HG03196 (cell line): ENCODE data around the gene RIOK2.
"Not testable (repeated sequence)": the region's sequence is repeated elsewhere in the genome, so short reads cannot be mapped to it uniquely, and the experiment has no call there.

Source experiments
- ATAC-seq: cut with Tn5 transposase; IDR thresholded peaks from one replicate; pipeline ENCODE4 v1.9.1; 2021; ENCODE audit not compliant: unreplicated experiment

The RIOK2 gene

DNA sequence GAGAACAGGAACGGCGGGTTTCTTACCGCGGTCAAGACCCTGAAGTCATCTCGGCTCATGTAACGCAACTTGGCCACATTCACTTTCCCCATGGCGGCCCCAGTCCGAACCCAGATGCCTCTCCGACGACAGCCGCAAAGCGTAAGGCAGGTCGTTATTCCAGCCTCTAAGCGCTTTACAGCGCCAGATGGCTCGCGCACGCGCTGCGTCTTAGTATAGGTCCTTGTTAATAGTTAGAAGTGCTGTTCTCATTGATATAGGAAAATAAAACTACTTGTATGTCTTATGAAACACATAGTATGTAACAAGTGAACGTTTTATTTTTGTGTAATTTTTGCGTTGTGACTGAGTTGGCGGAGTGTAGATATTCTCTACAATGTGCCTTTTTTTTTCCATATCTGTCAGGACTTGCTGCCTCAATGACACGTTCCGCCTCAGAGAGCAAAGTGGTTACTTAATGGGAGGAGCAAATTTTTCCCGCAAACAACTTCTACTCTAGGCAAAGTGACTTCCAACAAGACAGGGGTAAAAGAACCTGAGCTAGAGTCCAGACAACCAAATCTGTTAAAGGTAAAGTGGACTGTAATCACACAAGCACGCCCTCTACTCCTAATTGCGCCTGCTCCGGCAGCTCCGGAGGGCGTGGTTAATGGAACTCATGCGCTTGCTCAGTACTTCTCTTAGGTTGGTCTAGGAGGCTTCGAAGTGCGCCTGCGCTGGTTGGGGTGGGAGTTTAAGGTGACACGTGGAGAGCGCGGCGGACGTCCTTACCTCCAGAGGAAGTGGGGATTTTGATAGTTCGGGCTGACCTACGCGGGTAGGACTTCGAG is at the start of gene RIOK2:
RIOK2 (minus strand) TSS at position 148 of the 830 bp plus-strand sequence; CDS start at position 92, 56 bp downstream.
- ATAC-seq, result peak; percentile 93

DNA sequence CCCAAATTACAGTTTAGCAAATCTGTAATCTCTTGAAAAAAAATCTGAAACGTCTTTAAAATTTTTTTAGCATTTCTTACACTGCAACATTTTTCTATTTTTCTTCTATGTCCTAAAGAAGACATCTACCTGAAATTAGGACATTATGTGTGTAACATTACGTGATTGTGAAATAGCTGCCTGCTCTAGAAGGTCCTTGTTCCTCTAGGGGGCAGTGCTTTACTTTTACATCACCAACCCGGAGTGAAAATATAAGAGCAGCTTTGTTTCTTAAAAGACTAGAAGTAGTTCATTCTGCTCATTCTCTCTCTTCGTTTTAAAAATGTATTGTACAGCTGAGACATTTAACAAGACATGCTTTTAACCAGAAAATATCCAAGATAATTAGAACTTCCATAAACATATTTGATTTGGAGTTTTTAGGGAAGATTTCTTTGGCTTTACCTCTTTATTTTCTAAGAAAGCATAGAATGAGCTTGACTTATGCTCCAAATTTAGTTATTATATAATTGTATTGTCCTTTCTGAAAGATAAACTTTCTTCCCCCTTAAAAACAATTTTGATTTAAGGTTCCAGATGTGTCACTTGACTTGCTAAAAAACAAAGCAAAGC is 48.1 kb upstream of the RIOK2 start:
- peak; percentile 85 for ATAC-seq

DNA sequence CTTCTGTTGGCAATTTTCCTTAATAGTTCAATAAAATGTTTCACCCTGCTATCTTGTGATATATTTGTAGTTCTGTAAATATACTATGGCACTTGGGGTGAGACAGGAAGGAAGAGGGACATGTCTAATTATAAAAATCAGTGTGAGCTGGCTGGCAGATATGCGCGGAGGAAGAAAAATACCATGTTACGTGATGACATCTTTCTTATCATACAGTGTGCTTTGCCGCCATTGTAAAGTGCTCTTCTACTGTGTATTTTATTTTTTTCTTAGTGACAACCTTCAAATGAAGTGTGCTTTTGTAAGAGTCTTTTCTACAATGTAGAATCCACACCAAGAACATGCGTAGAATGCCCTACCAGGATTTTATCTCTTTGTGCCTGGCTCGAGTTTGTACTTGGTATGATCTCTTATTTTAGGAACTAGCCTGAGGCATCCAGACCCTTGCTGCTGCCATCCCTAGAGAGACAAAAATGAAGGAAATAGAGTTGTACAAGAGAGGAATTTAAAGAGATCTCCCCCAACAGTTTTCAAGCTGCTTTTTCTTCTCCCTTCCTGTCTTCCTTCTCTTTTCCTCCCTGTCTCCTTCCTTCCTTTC is 46.7 kb upstream of the RIOK2 start:
- ATAC-seq, result no peak

DNA sequence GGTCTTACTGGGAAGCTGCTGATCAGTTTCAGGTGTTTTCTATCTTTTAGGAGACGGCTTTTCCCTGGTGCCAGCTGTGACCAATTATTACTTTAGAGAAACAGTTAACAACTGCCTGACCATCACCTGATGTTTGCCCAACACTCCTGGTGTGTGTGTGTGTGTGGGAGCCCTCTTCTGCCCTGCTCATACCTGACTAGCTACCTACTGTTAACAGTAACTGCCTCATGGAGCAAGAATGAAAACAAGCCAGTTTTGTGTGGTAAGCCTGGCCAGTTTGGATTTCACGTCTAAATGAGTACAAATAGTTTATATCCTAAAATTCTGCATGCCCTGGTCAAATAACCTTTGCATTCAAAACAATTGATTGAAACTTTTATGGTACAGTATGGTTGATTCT is 46.1 kb upstream of the RIOK2 start:
- no peak for ATAC-seq

DNA sequence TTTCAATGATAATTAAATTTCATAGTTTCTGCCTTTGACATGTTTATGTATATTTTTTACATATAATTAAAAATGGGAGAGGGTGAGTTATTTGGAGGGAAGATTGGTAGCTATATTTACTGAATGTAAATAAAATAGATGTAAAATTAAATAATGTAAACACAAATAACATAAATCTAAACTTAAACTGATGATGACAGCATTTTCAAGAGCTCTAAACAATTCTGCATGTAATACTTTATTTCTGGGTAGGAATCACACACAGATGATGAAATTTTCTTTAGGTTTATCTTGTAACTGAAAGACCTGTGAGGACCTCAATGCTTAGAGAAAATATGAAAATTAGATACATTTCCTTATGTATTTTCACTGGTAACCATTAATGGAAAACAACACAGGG is 42.2 kb upstream of the RIOK2 start:
- no peak for ATAC-seq

DNA sequence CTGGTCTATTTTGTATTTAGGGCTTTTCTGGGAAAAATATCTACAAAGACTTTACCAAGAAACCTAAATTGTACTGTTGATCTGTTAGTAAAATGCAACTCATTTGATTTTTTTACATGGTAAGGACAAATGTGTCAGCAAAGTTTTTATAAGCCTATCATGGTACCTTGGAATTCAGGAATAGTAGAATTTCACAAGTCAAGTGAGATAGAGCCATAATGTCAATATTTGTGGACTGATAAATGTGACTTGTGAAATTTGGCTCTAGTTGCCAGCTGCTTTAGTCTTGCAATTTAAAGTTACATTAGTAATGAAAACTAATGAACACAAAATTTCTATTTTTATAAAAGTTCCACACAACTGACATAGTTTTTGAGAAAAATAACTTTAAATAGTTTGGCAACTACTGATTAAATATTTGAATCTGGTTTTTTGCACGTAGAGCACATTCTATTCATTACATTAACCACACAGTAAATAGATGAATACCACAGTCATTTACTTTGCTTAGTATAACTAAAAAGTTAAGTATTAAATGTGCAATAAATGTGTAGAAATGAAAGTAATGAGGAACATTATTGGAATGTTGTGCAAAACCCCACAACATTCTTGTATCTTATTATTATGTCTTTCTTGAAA is 41.2 kb upstream of the RIOK2 start:
- no peak for ATAC-seq

DNA sequence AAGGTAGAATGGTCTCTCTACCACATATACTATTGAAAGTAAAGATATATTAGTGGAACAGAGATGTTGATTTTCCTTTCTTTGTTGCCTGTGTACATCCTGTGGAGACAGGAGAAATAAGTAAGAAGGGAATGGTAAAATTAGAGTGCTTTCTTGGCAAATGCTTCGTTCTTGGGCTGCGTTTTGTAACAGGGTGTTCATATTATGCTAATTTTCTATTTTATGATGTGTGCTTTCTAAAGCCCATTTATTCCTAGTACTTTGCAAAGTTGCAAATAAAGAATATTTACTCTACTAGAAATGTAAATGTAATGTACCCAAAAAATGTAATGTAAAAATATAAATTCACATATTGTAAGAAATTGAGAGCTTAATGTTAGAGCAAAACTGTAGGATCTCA is 40.5 kb upstream of the RIOK2 start:
- no peak for ATAC-seq

DNA sequence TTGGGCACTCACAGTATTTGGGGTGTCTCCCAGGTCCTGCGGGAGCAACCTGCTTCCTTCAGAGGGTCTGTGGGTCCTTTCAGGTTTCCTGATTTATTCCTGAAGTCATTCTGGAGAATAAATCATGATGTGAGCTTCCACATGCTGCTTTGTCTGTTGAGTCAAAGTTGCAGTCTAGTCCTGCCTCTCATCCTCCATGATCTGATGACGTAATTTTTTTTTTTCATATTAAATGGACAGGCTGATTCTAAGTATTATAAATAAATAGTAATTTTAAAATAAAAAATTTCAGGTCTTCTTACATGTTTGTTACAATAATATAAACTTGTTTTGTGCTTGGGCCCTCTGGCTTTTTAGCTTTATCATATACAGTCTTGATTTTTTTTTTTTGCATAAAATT is 26.3 kb upstream of the RIOK2 start:
- ATAC-seq, result no peak

DNA sequence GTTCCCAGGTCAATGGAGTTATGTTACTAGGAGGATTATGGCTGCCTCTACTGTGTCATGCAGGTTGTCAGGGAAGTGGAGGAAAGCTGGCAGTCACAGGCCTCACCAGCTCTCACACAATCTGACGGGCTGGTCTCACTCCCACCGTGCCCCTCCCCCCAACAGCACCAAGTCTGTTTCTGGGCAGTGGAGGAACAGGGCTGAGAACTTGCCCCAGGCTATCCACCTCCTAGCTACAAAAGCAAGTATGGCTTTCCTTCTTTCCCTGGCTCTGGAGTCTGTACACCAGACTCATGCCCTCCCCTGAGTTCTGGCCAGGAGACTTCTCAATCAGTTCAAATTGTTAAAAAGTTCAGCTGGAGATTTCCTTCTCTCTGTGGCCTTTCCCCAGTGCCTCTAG is 25.7 kb upstream of the RIOK2 start:
- ATAC-seq, result no peak

DNA sequence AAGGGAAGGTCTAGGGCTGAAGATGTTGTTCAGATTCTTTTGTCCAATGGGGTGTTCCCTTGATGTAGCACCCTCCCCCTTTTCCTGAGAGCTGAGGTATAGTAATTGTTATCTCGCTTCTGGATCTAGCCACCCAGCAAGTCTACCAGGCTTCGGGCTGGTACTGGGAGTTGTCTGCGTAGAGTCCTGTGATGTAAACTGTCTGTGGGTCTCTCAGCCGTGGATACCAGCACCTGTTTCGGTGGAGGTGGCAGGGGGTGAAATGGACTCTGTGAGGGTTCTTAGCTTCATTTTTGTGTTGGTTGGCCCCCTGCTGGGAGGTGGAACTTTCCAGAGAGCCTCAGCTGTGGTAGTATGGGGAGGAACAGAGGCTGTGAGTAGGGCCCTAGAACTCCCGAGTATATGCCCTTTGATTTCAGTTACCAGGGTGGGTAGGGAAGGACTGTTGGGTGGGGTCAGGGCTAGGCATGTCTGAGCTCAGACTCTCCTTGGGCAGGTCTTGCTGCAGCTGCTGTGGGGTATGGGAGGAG is 25.2 kb upstream of the RIOK2 start:
- no peak for ATAC-seq

DNA sequence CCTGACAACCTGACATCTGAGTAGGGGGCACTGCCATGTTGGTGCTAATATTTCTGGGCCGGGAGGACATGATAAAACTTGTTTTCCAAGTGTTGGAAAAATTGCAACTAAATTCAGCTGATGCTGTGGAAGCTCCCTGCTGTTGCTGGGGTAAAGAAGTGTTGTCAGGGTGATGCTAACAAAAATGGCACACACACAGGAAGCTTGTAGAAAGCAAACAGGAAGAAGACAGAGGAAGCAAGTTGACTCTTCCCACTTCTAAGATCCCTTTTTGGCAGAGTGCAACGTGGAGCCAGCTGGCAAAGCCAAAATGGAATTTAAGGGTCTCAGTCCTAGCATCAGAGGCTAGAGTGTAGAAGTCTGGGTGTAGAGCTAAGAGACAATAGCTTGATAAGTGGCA is 11.3 kb upstream of the RIOK2 start:
- ATAC-seq, result no peak

DNA sequence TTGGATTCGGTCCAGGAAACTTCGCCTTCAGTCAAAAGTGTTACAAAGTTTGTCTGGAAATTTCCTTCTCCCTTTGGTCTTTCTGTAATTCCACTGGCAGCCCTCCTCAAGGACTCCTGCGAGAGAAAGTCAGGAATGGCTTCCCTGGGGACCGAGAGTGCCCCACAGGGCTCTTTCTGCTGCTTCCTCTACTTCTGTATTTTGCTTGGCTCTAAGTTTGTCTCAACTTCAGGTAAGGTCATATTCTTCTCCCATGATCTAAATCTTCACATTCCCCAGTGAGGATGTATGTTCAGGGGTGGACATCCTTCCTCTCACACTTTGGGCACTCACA is 10.3 kb upstream of the RIOK2 start:
- no peak for ATAC-seq

DNA sequence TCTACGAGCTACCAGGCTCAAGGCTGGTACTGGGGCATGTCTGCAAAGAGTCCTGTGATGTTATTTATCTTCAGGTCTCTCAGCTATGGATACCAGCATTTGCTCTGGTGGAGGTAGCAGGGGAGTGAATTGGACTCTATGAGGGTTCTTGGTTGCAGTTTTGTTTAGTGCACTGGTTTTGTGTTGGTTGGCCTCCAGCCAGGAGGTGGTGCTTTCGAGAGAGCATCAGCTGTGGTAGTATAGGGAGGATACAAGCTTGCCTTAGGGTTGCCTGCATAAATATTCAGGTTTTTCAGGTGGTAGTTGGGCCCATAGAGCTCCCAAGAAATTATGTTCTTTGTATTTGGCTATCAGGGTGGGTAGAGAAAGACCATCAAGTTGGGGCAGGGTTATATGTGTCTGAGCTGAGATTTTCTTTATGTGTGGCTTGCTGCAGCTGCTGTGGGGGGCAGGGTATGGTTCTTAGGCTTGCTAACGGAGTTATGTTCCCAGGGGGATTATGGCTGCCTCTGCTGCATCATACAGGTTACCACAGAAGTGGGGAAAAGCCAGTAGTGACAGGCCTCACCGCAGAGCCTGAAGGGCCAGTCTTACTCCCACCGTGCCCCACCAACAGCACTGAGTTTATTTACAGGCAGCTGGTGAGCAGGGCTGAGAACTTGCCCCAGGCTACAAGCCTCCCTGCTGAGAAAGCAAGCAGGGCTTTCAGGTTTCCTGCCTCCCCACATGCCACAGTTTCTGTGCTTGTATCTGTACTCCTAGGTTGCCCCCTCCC is 9.7 kb upstream of the RIOK2 start:
- peak; percentile 76 for ATAC-seq

DNA sequence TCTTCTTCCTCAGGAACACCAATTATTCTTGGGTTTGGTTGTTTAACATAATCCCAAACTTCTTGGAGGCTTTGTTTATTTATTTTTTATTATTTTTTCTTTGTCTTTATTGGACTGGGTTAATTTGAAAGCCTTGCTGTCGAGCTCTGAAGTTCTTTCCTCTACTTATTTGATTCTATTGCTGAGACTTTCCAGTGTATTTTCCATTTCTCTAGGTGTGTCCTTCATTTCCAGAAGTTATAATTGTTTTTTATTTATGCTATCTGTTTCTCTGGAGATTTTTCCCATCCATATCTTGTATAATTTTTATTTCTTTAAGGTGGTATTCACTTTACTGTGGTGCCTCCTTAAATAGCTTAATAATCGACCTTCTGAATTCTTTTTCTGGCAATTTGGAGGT is 8.8 kb upstream of the RIOK2 start:
- no peak for ATAC-seq

DNA sequence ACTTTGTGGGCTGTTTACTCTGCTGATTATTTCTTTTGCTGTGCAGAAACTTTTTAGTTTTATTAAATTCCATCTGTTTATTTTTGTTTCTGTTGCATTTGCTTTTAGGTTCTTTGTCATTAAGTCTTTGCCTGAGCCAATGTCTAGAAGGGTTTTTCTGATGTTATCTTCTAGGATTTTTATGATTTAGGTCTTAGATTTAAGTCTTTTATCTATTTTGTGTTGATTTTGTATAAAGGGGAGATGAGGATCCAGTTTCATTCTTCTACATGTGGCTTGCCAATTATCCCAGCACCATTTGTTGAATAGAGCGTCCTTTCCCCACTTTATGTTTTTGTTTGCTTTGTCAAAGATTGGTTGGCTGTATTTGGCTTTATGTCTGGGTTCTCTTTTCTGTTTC is 6.5 kb upstream of the RIOK2 start:
- not testable (repeated sequence) for ATAC-seq

DNA sequence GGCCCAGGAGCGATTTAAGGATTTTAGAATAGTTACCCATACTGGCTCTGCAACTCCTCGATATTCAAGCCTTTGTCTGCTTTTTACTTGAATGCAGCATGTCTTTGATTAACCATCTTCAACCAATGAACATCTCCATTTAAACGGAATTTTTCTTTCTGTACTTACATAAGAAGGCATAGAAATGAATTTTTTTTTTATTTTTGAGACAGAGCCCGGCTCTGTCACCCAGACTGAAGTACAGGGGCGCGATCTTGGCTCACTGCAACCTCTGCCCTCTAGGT is 825 bp upstream of the RIOK2 start:
- ATAC-seq, result no peak

DNA sequence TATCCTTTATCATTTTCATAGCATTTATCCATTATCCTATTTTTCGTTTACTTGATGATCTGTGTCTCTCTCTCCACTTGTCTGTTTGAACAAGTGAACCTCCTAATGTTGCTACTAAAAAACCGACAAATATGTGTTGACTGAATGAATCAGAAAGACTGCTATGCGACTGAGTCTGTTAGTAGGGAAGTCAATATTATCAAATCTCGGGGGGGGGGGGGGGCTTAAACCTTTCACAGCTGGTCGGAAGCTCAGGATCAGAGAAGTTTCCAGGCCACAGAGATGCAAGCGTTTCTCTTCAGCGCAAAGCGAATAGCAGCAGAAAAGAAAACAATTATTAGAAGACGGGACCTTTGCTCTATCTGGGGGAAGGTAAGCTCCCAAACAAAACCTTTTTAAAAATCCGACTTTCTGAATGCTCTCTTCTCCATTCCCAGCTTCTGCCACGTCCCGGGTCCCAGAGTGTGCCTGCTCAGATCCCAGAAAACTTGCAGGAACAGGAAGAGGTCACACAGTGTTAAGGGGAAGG is 412 bp downstream of the RIOK2 start:
- ATAC-seq, result peak; percentile 1

DNA sequence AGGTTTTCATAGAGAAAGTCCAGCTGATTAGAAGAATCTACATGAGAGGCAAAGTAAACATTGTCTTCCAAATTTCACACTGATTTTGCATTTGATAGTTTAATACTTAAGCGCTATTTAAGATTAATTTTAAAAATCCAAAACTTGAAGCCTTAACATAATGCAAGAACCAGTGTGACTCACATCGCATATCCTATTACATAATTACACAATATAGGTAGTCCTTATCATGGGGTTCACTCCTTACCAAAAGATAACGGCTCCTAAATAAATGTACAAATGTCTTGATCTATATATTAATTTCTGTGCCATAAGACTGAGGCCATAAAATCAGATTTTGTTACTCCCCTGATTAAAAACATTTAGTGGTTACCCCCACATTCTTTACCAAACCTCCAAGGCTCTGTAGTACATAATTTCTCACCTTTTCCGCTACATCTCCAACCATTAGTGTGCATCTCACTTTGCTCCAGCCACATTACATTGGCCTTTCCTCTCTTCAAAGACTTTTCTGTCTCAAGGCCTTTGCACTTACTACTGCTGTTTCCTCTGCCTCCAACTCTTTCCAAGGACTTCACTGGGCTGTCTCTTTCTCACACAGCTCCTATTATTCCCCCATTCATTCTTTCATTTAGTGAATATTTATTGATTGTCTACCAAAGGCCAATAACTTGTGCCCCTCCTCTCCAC is 1.0 kb downstream of the RIOK2 start:
- no peak for ATAC-seq

DNA sequence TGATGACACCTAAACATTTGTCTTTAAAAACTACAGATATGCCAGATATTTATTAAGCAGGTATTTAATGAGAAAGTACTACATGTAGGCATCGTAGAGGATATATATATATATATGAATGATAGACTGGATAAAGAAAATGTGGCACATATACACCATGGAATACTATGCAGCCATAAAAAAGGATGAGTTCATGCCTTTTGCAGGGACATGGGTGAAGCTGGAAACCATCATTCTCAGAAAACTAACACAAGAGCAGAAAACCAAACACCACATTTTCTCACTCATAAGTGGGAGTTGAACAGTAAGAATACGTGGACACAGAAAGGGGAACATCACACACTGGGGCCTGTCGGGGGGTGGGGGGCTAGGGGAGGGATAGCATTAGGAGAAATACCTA is 3.6 kb downstream of the RIOK2 start:
- ATAC-seq, result not testable (repeated sequence)

DNA sequence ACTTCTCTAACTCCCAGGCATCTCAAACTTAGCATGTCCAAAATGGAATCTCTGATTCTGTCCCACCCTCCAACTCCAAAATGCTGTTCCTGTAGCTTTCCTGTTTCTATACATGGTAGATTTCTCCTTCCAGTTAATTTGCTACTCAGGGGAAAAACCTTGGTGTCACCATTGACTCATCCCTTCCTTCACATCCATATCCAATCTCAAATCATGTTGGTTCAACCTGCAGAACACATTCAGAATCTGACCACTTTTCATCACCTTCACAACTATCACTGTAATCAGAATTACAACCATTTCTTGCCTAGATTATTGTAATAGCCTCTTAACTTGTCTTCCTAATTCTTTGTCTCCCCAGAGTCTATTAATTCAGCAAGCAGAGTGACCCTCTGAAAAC is 10.8 kb downstream of the RIOK2 start:
- no peak for ATAC-seq
